ENCODE results near the gene WDR33.
"Not testable (repeated sequence)": the region's sequence is repeated elsewhere in the genome, so short reads cannot be mapped to it uniquely, and the experiment has no call there.

- not testable (repeated sequence) for TF ChIP-seq CTCF, POLR2A (IDR thresholded peaks at IDR 0.05)
These were observed 4.1 kb downstream of the WDR33 start for GRCh38 chr2:127806860-127807259.
